HEK293 (cell line): Measurements from ENCODE around the gene PITPNC1.

ENCODE experiments used
- CTCF ChIA-PET: fragments of 350-600 bp; formaldehyde crosslinking; extraction: SDS; loops from one replicate; lab custom pipeline; 2021; ENCODE audit warnings: antibody characterized with exemption; lab: Yijun Ruan, JAX
- POLR2A ChIA-PET: fragments of 300-600 bp; formaldehyde crosslinking; extraction: SDS; loops from one replicate; lab custom pipeline; 2020; ENCODE audit warnings: antibody characterized with exemption, inconsistent platforms; lab: Yijun Ruan, JAX
- H3K27ac ChIP-seq: fragments of 200-500 bp; sonication (Bioruptor generic); 2 replicates; pipeline ENCODE4 v1.5.1; 2014; ENCODE audit warnings: low read depth, low read length, control low read depth, inconsistent platforms; ENCODE audit errors: extremely low read depth
- H3K36me3 ChIP-seq, 2 experiments: fragments of 200-500 bp in 1 of 2; sonication (Bioruptor generic) in 1 of 2; 1 replicate in 1 of 2; 2 replicates in 1 of 2; pipeline ENCODE4 v1.5.1; 2014 to 2017; ENCODE audit warnings: inconsistent platforms in 2 of 2, low read length in 2 of 2; ENCODE audit not compliant: control insufficient read depth in 2 of 2, insufficient read depth in 1 of 2
- H3K4me1 ChIP-seq: fragments of 200-500 bp; sonication (Bioruptor generic); 2 replicates; pipeline ENCODE4 v1.5.1; 2014; ENCODE audit warnings: mild to moderate bottlenecking, low read length, inconsistent platforms; ENCODE audit not compliant: control insufficient read depth, insufficient read depth
- H3K4me3 ChIP-seq: 2 replicates; pipeline ENCODE4 v1.5.1; 2011; ENCODE audit warnings: low read depth, mild to moderate bottlenecking, control low read depth, low read length, moderate library complexity
- H3K9me3 ChIP-seq: fragments of 200-500 bp; sonication (Bioruptor generic); 2 replicates; pipeline ENCODE4 v1.5.1; 2014; ENCODE audit warnings: low read depth, low read length, inconsistent platforms; ENCODE audit not compliant: control insufficient read depth, insufficient read depth
- GLI2 ChIP-seq: fragments of 450-650 bp; formaldehyde crosslinking; IDR thresholded peaks from 2 replicates; pipeline ENCODE4; 2017; ENCODE audit warnings: missing biosample characterization, missing genetic modification characterization, low read depth, borderline replicate concordance
- MEIS1 ChIP-seq: sonication (generic); formaldehyde crosslinking; IDR thresholded peaks from 2 replicates; pipeline ENCODE4 v1.8.1; 2022; ENCODE audit warnings: missing genetic modification reagents, mild to moderate bottlenecking, borderline replicate concordance
- OVOL3 ChIP-seq: fragments of 450-650 bp; formaldehyde crosslinking; IDR thresholded peaks from 2 replicates; pipeline ENCODE4 v1.5.1; 2016; ENCODE audit warnings: missing biosample characterization, missing genetic modification characterization
- PBX3 ChIP-seq: sonication (generic); formaldehyde crosslinking; IDR thresholded peaks from 2 replicates; pipeline ENCODE4 v1.8.1; 2022; ENCODE audit warnings: mild to moderate bottlenecking, moderate library complexity, missing genetic modification reagents
- REPIN1 ChIP-seq: fragments of 450-650 bp; formaldehyde crosslinking; IDR thresholded peaks from 2 replicates; pipeline ENCODE4 v1.5.1; 2017; ENCODE audit warnings: missing biosample characterization, missing genetic modification characterization, low read depth
- SCRT2 ChIP-seq: fragments of 450-650 bp; formaldehyde crosslinking; IDR thresholded peaks from 2 replicates; pipeline ENCODE4 v1.5.1; 2016; ENCODE audit warnings: missing biosample characterization, missing genetic modification characterization
- SP3 ChIP-seq: fragments of 450-650 bp; formaldehyde crosslinking; IDR thresholded peaks from 2 replicates; pipeline ENCODE4 v1.5.1; 2016; ENCODE audit warnings: missing biosample characterization, missing genetic modification characterization
- YY2 ChIP-seq: fragments of 450-650 bp; formaldehyde crosslinking; IDR thresholded peaks from 2 replicates; pipeline ENCODE4 v1.5.1; 2016; ENCODE audit warnings: missing biosample characterization, missing genetic modification characterization
- ZBTB17 ChIP-seq: fragments of 450-650 bp; formaldehyde crosslinking; IDR thresholded peaks from 2 replicates; pipeline ENCODE4 v1.5.1; 2016; ENCODE audit warnings: missing biosample characterization, missing genetic modification characterization
- ZFP69B ChIP-seq: fragments of 450-650 bp; formaldehyde crosslinking; IDR thresholded peaks from 2 replicates; pipeline ENCODE4 v1.5.1; 2016; ENCODE audit warnings: missing biosample characterization, missing genetic modification characterization
- ZNF214 ChIP-seq: fragments of 450-650 bp; formaldehyde crosslinking; IDR thresholded peaks from 2 replicates; pipeline ENCODE4 v1.5.1; 2017; ENCODE audit warnings: missing biosample characterization, mild to moderate bottlenecking, missing genetic modification characterization, borderline replicate concordance
- ZNF23 ChIP-seq: fragments of 450-650 bp; formaldehyde crosslinking; IDR thresholded peaks from 2 replicates; pipeline ENCODE4 v1.5.1; 2016; ENCODE audit warnings: missing biosample characterization, missing genetic modification characterization, borderline replicate concordance
- ZNF354C ChIP-seq: fragments of 450-650 bp; formaldehyde crosslinking; IDR thresholded peaks from 2 replicates; pipeline ENCODE4 v1.5.1; 2016; ENCODE audit warnings: missing biosample characterization, missing genetic modification characterization, low read depth, borderline replicate concordance
- ZNF544 ChIP-seq: fragments of 450-650 bp; formaldehyde crosslinking; IDR thresholded peaks from 2 replicates; pipeline ENCODE4 v1.5.0; 2017; ENCODE audit warnings: missing biosample characterization, missing genetic modification characterization
- ZNF548 ChIP-seq: fragments of 450-650 bp; formaldehyde crosslinking; IDR thresholded peaks from 2 replicates; pipeline ENCODE4 v1.5.1; 2016; ENCODE audit warnings: missing biosample characterization, missing genetic modification characterization
- ZNF549 ChIP-seq: fragments of 450-650 bp; IDR thresholded peaks from 2 replicates; pipeline ENCODE4 v1.5.1; 2018; ENCODE audit warnings: missing biosample characterization, missing genetic modification characterization, mild to moderate bottlenecking, inconsistent platforms, moderate library complexity
- ZNF623 ChIP-seq: fragments of 450-650 bp; formaldehyde crosslinking; IDR thresholded peaks from 2 replicates; pipeline ENCODE4 v1.5.1; 2016; ENCODE audit warnings: missing biosample characterization, missing genetic modification characterization
- ZNF654 ChIP-seq: fragments of 450-650 bp; formaldehyde crosslinking; IDR thresholded peaks from 2 replicates; pipeline ENCODE4 v1.5.1; 2016; ENCODE audit warnings: low read depth, missing biosample characterization, missing genetic modification characterization
- ZNF664 ChIP-seq: fragments of 450-650 bp; formaldehyde crosslinking; IDR thresholded peaks from 2 replicates; pipeline ENCODE4 v1.5.1; 2016; ENCODE audit warnings: missing biosample characterization, missing genetic modification characterization

The PITPNC1 gene

DNA sequence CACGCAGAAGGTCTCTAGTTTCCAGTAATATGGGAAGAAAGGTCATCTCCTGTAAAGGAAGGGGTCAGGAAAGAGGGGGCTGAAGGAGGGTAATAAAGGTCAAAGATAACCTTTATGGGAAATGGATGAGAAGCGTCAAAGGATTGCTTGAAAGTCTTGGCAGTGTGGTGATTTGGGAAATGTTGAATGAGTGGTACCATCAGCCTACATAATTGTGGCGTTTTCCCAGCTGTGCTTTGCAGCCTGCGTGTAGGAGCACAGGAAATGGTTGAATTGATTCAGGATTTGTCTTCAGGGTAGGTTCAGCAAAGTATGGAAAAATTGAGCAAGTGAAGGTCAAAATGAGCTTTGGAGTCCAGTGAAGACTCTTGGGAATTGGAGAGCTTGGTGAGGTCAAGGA is 224.8 kb downstream of the PITPNC1 start:
- no peak overlapping the region for H3K4me3 ChIP-seq
- no peaks in the 10 kb centered on the region for H3K9me3 ChIP-seq
- POLR2A ChIA-PET, result no interaction called here
- TF ChIP-seq ZFP69B (tag by site-specific recombination), result no peak
- TF ChIP-seq ZNF23 (tag by site-specific recombination), result no peak
- no peak for TF ChIP-seq ZNF549
- no peak for TF ChIP-seq REPIN1 (tag by site-specific recombination)
- no peak for TF ChIP-seq ZBTB17
- no peak for TF ChIP-seq ZNF214 (tag by site-specific recombination)
- no peak for TF ChIP-seq ZNF544
- TF ChIP-seq ZNF354C (tag by site-specific recombination), result no peak
- no peak for TF ChIP-seq ZNF623 (tag by site-specific recombination)
- peaks cover 8% of the 10 kb centered on the region for H3K4me1 ChIP-seq
- CTCF ChIA-PET, result interaction anchor here (0.7 to 3.9 kb wide), 7 partner anchors 12 to 254 kb away, joined by 3 to 20 read pairs (median 11); no protein-coding TSS in a partner anchor
- no peaks in the 10 kb centered on the region; a peak in 1 of 3 replicates for H3K36me3 ChIP-seq
- H3K27ac ChIP-seq, result no peak overlapping the region

GRCh38 chr17:67602444-67602843 is 225.4 kb downstream of the PITPNC1 start:
- CTCF ChIA-PET, result interaction anchor here (0.7 to 3.9 kb wide), 12 partner anchors 10 to 253 kb away, joined by 3 to 20 read pairs (median 6); no protein-coding TSS in a partner anchor
- no peak overlapping the region for H3K27ac ChIP-seq
- no peaks in the 10 kb centered on the region for H3K9me3 ChIP-seq
- no peaks in the 10 kb centered on the region for H3K36me3 ChIP-seq
- TF ChIP-seq YY2 (tag by site-specific recombination) (no peak), SCRT2 (tag by site-specific recombination) (0 out of 2 replicates have a peak, but pooled peaks have one; percentile 9), ZNF664 (tag by site-specific recombination) (no peak), PBX3 (no peak), MEIS1 (no peak), SP3 (tag by site-specific recombination) (no peak)
- H3K4me1 ChIP-seq, result peaks cover 13% of the 10 kb centered on the region
- POLR2A ChIA-PET, result no interaction called here
- H3K4me3 ChIP-seq, result no peak overlapping the region

GRCh38 chr17:67602974-67603373 is 225.9 kb downstream of the PITPNC1 start:
- ChIA-PET POLR2A (no interaction called here), CTCF (interaction anchor here (0.7 to 3.9 kb wide), 13 partner anchors 9 to 241 kb away, joined by 3 to 20 read pairs (median 5); no protein-coding TSS in a partner anchor)
- Histone ChIP-seq H3K27ac (no peak overlapping the region), H3K9me3 (no peaks in the 10 kb centered on the region), H3K4me3 (no peak overlapping the region), H3K36me3 (no peaks in the 10 kb centered on the region), H3K4me1 (peaks cover 13% of the 10 kb centered on the region)
- TF ChIP-seq PBX3, result no peak
- no peak for TF ChIP-seq GLI2 (tag by site-specific recombination)
- TF ChIP-seq OVOL3, result no peak
- peak; percentile 88 for TF ChIP-seq ZNF654
- TF ChIP-seq ZNF548 (tag by site-specific recombination), result no peak
